ENCODE measurements around the gene ATP1B3.
"Not testable (repeated sequence)": the region's sequence is repeated elsewhere in the genome, so short reads cannot be mapped to it uniquely, and the experiment has no call there.

Gene ATP1B3

GRCh38 chr3:141965471-141965870, 89.0 kb downstream of the ATP1B3 start:
- Histone ChIP-seq H3K9ac (ENCODE audit: low read depth, low read length) (no peak overlapping the region), H3K4me3 (ENCODE audit: low read depth, low read length) (no peak overlapping the region), H3K4me1 (ENCODE audit: control insufficient read depth, insufficient read depth, low read length) (no peaks in the 10 kb centered on the region), H3K27me3 (ENCODE audit: control insufficient read depth, insufficient read depth, low read length) (no peaks in the 10 kb centered on the region), H3K9me3 (ENCODE audit: control insufficient read depth, insufficient read depth, low read length) (no peaks in the 10 kb centered on the region), H3K36me3 (ENCODE audit: control insufficient read depth, insufficient read depth, low read length) (peaks cover 55% of the 10 kb centered on the region), H3K27ac (ENCODE audit: low read depth, low read length) (no peak overlapping the region)

- H3K9me3 ChIP-seq (ENCODE audit: control insufficient read depth, insufficient read depth, low read length) = no peaks in the 10 kb centered on the region
- no peaks in the 10 kb centered on the region for H3K27me3 ChIP-seq (ENCODE audit: control insufficient read depth, insufficient read depth, low read length)
- H3K27ac ChIP-seq (ENCODE audit: low read depth, low read length) = no peak overlapping the region
- H3K4me1 ChIP-seq (ENCODE audit: control insufficient read depth, insufficient read depth, low read length) = no peaks in the 10 kb centered on the region
- no peak overlapping the region for H3K4me3 ChIP-seq (ENCODE audit: low read depth, low read length)
- H3K36me3 ChIP-seq (ENCODE audit: control insufficient read depth, insufficient read depth, low read length) = peaks cover 52% of the 10 kb centered on the region
- H3K9ac ChIP-seq (ENCODE audit: low read depth, low read length) = no peak overlapping the region
Observed at GRCh38 chr3:141969711-141970110, 93.3 kb downstream of the ATP1B3 start.

- Histone ChIP-seq H3K9me3 (ENCODE audit: control insufficient read depth, insufficient read depth, low read length) (no peaks in the 10 kb centered on the region), H3K9ac (ENCODE audit: low read depth, low read length) (no peak overlapping the region), H3K27ac (ENCODE audit: low read depth, low read length) (no peak overlapping the region), H3K27me3 (ENCODE audit: control insufficient read depth, insufficient read depth, low read length) (no peaks in the 10 kb centered on the region), H3K36me3 (ENCODE audit: control insufficient read depth, insufficient read depth, low read length) (peaks cover 63% of the 10 kb centered on the region), H3K4me3 (ENCODE audit: low read depth, low read length) (no peak overlapping the region), H3K4me1 (ENCODE audit: control insufficient read depth, insufficient read depth, low read length) (no peaks in the 10 kb centered on the region)
Observed at GRCh38 chr3:141971571-141971970, 95.1 kb downstream of the ATP1B3 start.

GRCh38 chr3:141972399-141972798, 96.0 kb downstream of the ATP1B3 start:
- no peak overlapping the region for H3K4me3 ChIP-seq (ENCODE audit: low read depth, low read length)
- H3K9ac ChIP-seq (ENCODE audit: low read depth, low read length) = no peak overlapping the region
- H3K36me3 ChIP-seq (ENCODE audit: control insufficient read depth, insufficient read depth, low read length) = peaks cover 69% of the 10 kb centered on the region
- H3K9me3 ChIP-seq (ENCODE audit: control insufficient read depth, insufficient read depth, low read length) = no peaks in the 10 kb centered on the region
- no peak overlapping the region for H3K27ac ChIP-seq (ENCODE audit: low read depth, low read length)
- H3K27me3 ChIP-seq (ENCODE audit: control insufficient read depth, insufficient read depth, low read length) = no peaks in the 10 kb centered on the region
- no peaks in the 10 kb centered on the region for H3K4me1 ChIP-seq (ENCODE audit: control insufficient read depth, insufficient read depth, low read length)

- peaks cover 73% of the 10 kb centered on the region for H3K36me3 ChIP-seq (ENCODE audit: control insufficient read depth, insufficient read depth, low read length)
- H3K9ac ChIP-seq (ENCODE audit: low read depth, low read length); H3K4me1 ChIP-seq (ENCODE audit: control insufficient read depth, insufficient read depth, low read length); H3K9me3 ChIP-seq (ENCODE audit: control insufficient read depth, insufficient read depth, low read length); H3K27me3 ChIP-seq (ENCODE audit: control insufficient read depth, insufficient read depth, low read length); H3K4me3 ChIP-seq (ENCODE audit: low read depth, low read length); H3K27ac ChIP-seq (ENCODE audit: low read depth, low read length): not testable (repeated sequence)
Observed at GRCh38 chr3:141974777-141975176, 98.3 kb downstream of the ATP1B3 start.

Data from HUES48 (cell line).